Astrocyte (in vitro differentiated cells and primary cell): ENCODE measurements around the gene FLYWCH1. TPM values are rescaled to one million over a fixed set of nuclear protein-coding genes. Genes with fewer than 3 reads are reported as not detected.

Source experiments
- DNase-seq: peaks from one replicate; pipeline ENCODE4 v3.0.0-alpha.2; 2010; ENCODE audit warnings: low read depth
- FAIRE-seq: peaks from 2 replicates; lab custom pipeline; 2011; peaks lifted over from hg19 to GRCh38; lab: Jason Lieb, UNC
- H2AFZ ChIP-seq: 2 replicates; pipeline ENCODE4 v1.6.0; 2012; ENCODE audit warnings: low read depth, low read length, inconsistent platforms
- H3K27ac ChIP-seq: 2 replicates; pipeline ENCODE4 v1.5.1; 2011; ENCODE audit warnings: low read depth, low read length, inconsistent platforms
- H3K27me3 ChIP-seq: 2 replicates; pipeline ENCODE4 v1.6.0; 2011; ENCODE audit warnings: low read length, inconsistent platforms; ENCODE audit not compliant: insufficient read depth
- H3K36me3 ChIP-seq: 2 replicates; pipeline ENCODE4 v1.5.1; 2011; ENCODE audit warnings: low read length, inconsistent platforms; ENCODE audit not compliant: insufficient read depth
- H3K4me1 ChIP-seq: 2 replicates; pipeline ENCODE4 v1.5.1; 2011; ENCODE audit warnings: low read length, inconsistent platforms; ENCODE audit not compliant: insufficient read depth
- H3K4me2 ChIP-seq: 2 replicates; pipeline ENCODE4 v1.6.0; 2012; ENCODE audit warnings: low read length, inconsistent platforms
- H3K4me3 ChIP-seq: 2 replicates; pipeline ENCODE4 v1.5.1; 2011; ENCODE audit warnings: low read depth, mild to moderate bottlenecking, low read length, inconsistent platforms; ENCODE audit not compliant: insufficient read depth
- H3K79me2 ChIP-seq: 2 replicates; pipeline ENCODE4 v1.6.0; 2012; ENCODE audit warnings: mild to moderate bottlenecking, low read length, inconsistent platforms; ENCODE audit not compliant: insufficient read depth
- H3K9ac ChIP-seq: 2 replicates; pipeline ENCODE4 v1.6.0; 2012; ENCODE audit warnings: mild to moderate bottlenecking, low read length, inconsistent platforms
- H3K9me3 ChIP-seq: 2 replicates; pipeline ENCODE4 v1.5.1; 2012; ENCODE audit warnings: low read depth, mild to moderate bottlenecking, low read length, inconsistent platforms; ENCODE audit not compliant: insufficient read depth
- H4K20me1 ChIP-seq: 2 replicates; pipeline ENCODE4 v1.6.0; 2012; ENCODE audit warnings: low read length, inconsistent platforms; ENCODE audit not compliant: insufficient read depth
- H3K27ac Mint-ChIP-seq: one replicate; pipeline ENCODE4 v1.8.0; 2021; ENCODE audit warnings: mild to moderate bottlenecking, mixed read lengths; ENCODE audit not compliant: unreplicated experiment
- H3K27me3 Mint-ChIP-seq: one replicate; pipeline ENCODE4 v1.8.0; 2021; ENCODE audit warnings: low read depth, mixed read lengths; ENCODE audit not compliant: unreplicated experiment
- H3K36me3 Mint-ChIP-seq: one replicate; pipeline ENCODE4 v1.8.0; 2021; ENCODE audit warnings: low read depth, mixed read lengths; ENCODE audit not compliant: unreplicated experiment
- H3K4me1 Mint-ChIP-seq: one replicate; pipeline ENCODE4 v1.8.0; 2021; ENCODE audit warnings: low read depth, mixed read lengths; ENCODE audit not compliant: unreplicated experiment
- H3K4me3 Mint-ChIP-seq: one replicate; pipeline ENCODE4 v1.8.0; 2021; ENCODE audit warnings: mild to moderate bottlenecking, moderate library complexity, mixed read lengths; ENCODE audit not compliant: unreplicated experiment
- H3K9me3 Mint-ChIP-seq: one replicate; pipeline ENCODE4 v1.8.0; 2021; ENCODE audit warnings: mild to moderate bottlenecking, mixed read lengths; ENCODE audit not compliant: unreplicated experiment
- EZH2 ChIP-seq: IDR thresholded peaks from 2 replicates; pipeline ENCODE4 v1.6.1; 2012; ENCODE audit warnings: mild to moderate bottlenecking, low read length, inconsistent platforms; ENCODE audit not compliant: insufficient read depth
- total RNA-seq: library from RNA; stranded (reverse); gene quantifications from 2 replicates; pipeline ENCODE4 v1.2.1, GENCODE V29; 2021
- TF ChIP-seq, protein P1 (sequence below): IDR thresholded peaks from 2 replicates; pipeline ENCODE4 v1.5.1; 2011; ENCODE audit warnings: low read depth, mild to moderate bottlenecking, inconsistent platforms, low read length, moderate library complexity; ENCODE audit not compliant: insufficient read depth

Gene FLYWCH1
- total RNA-seq, 1 donor from 2014 or later = 58.9 TPM

DNA sequence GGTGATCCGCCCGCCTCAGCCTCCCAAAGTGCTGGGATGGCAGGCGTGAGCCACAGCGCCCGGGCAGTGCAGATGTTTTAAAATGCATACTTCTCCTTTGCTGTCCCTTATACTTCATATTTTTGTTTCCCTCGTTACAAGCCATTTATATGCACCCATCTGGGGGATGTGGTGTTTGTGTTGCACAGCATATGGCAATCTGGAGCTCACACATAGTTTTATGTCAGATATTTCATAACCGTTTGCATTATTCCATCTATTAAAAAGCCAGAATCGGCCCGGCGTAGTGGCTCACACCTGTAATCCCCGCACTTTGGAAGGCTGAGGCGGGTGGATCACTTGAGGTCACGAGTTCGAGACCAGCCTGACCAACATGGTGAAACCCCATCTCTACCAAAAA is 11.8 kb downstream of the FLYWCH1 start:
- Histone ChIP-seq H3K4me2 (no peak overlapping the region), H3K27me3 (no peaks in the 10 kb centered on the region), H3K4me3 (no peak overlapping the region), H2AFZ (no peak overlapping the region), H3K27ac (no peak overlapping the region), H4K20me1 (peaks cover 41% of the 10 kb centered on the region), H3K4me1 (peaks cover 6% of the 10 kb centered on the region), H3K36me3 (peaks cover 9% of the 10 kb centered on the region), H3K9me3 (no peaks in the 10 kb centered on the region), H3K9ac (no peak overlapping the region), H3K79me2 (peaks cover 17% of the 10 kb centered on the region)
- Mint-ChIP-seq H3K36me3 (peaks cover 22% of the 10 kb centered on the region), H3K4me1 (no peaks in the 10 kb centered on the region), H3K4me3 (no peak overlapping the region), H3K9me3 (peaks cover 11% of the 10 kb centered on the region), H3K27ac (no peak overlapping the region), H3K27me3 (no peaks in the 10 kb centered on the region)
- no peak for DNase-seq
- TF ChIP-seq, protein P1, sequence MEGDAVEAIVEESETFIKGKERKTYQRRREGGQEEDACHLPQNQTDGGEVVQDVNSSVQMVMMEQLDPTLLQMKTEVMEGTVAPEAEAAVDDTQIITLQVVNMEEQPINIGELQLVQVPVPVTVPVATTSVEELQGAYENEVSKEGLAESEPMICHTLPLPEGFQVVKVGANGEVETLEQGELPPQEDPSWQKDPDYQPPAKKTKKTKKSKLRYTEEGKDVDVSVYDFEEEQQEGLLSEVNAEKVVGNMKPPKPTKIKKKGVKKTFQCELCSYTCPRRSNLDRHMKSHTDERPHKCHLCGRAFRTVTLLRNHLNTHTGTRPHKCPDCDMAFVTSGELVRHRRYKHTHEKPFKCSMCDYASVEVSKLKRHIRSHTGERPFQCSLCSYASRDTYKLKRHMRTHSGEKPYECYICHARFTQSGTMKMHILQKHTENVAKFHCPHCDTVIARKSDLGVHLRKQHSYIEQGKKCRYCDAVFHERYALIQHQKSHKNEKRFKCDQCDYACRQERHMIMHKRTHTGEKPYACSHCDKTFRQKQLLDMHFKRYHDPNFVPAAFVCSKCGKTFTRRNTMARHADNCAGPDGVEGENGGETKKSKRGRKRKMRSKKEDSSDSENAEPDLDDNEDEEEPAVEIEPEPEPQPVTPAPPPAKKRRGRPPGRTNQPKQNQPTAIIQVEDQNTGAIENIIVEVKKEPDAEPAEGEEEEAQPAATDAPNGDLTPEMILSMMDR = no peak
- TF ChIP-seq EZH2 = no peak
- no peak for FAIRE-seq

GRCh38 chr16:2924901-2925755 is 13.4 kb downstream of the FLYWCH1 start:
- peaks cover 41% of the 10 kb centered on the region for H4K20me1 ChIP-seq
- peaks cover 21% of the 10 kb centered on the region for H3K36me3 Mint-ChIP-seq
- H3K9me3 ChIP-seq = no peaks in the 10 kb centered on the region
- no peak overlapping the region for H3K4me3 Mint-ChIP-seq
- H3K9me3 Mint-ChIP-seq = peaks cover 11% of the 10 kb centered on the region
- no peaks in the 10 kb centered on the region for H3K27me3 ChIP-seq
- H3K9ac ChIP-seq = no peak overlapping the region
- no peak overlapping the region for H3K4me2 ChIP-seq
- peaks cover 6% of the 10 kb centered on the region for H3K4me1 ChIP-seq
- H3K4me3 ChIP-seq = no peak overlapping the region
- no peaks in the 10 kb centered on the region for H3K4me1 Mint-ChIP-seq
- no peak for TF ChIP-seq EZH2
- TF ChIP-seq, protein P1 = no peak
- peaks cover 9% of the 10 kb centered on the region for H3K36me3 ChIP-seq
- FAIRE-seq (no peak), DNase-seq (no peak)
- H3K79me2 ChIP-seq = peaks cover 17% of the 10 kb centered on the region
- H2AFZ ChIP-seq = no peak overlapping the region
- no peak overlapping the region for H3K27ac ChIP-seq
- peak overlapping the region; percentile 34 for H3K27ac Mint-ChIP-seq
- no peaks in the 10 kb centered on the region for H3K27me3 Mint-ChIP-seq
